Upper lobe of left lung (tissue), 4 donors: Measurements from ENCODE around the gene PHYKPL.

Source experiments
- CTCF ChIP-seq, 6 experiments: fragments of 450-650 bp in 4 of 6; fragments of 200-600 bp in 2 of 6; sonication (generic) in 2 of 6; IDR thresholded peaks; one replicate each; pipeline ENCODE4 v1.5.1; 2016 to 2019; ENCODE audit warnings: antibody characterized with exemption in 6 of 6
- EP300 ChIP-seq, 4 donors: sonication (generic); formaldehyde crosslinking; IDR thresholded peaks; one replicate each; pipeline ENCODE4 v1.5.1; 2017; ENCODE audit warnings: antibody characterized with exemption in 4 of 4, control low read depth in 2 of 4
- POLR2A ChIP-seq, 4 donors: fragments of 450-650 bp; IDR thresholded peaks; one replicate each; pipeline ENCODE4 v1.5.1; 2016 to 2017; ENCODE audit warnings: antibody characterized with exemption in 4 of 4, mild to moderate bottlenecking in 2 of 4
- POLR2AphosphoS5 ChIP-seq, 2 donors: sonication (generic); formaldehyde crosslinking; IDR thresholded peaks; one replicate each; pipeline ENCODE4 v1.5.1; 2017; ENCODE audit warnings: antibody characterized with exemption in 2 of 2

GRCh38 chr5:178222292-178222691, 10.3 kb downstream of the PHYKPL start:
- TF ChIP-seq CTCF (IDR thresholded peaks at IDR 0.05) (no peak), POLR2AphosphoS5 (IDR thresholded peaks at IDR 0.05) (no peak), EP300 (IDR thresholded peaks at IDR 0.05) (no peak), POLR2A (IDR thresholded peaks at IDR 0.05) (no peak)
